Naive thymus-derived CD4-positive, alpha-beta T cell (primary cell): ENCODE data around the gene UNC45A. TPM values are rescaled to one million over a fixed set of nuclear protein-coding genes. Genes with fewer than 3 reads are reported as not detected.

Experiments
- ATAC-seq: fragments of 150-1000 bp; cut with Tn5 transposase; 2 replicates; pipeline ENCODE4 v1.10.0; 2021; ENCODE audit warnings: mild to moderate bottlenecking, moderate library complexity
- CTCF ChIA-PET: fragments of 350-600 bp; sonication (Branson Sonifier 250); formaldehyde crosslinking; loops from one replicate; lab custom pipeline; 2021; ENCODE audit warnings: antibody characterized with exemption; lab: Charles Lee
- POLR2A ChIA-PET: fragments of 350-600 bp; sonication (Branson Sonifier 250); formaldehyde crosslinking; loops from one replicate; lab custom pipeline; 2021; ENCODE audit warnings: antibody characterized with exemption, inconsistent platforms; lab: Charles Lee
- DNase-seq, 9 donors: peaks; one replicate each; pipeline versions ENCODE4 v3.0.0 to v3.0.0-alpha.2; 2020 to 2022; ENCODE audit warnings: mixed read lengths in 1 of 9
- H3K27ac ChIP-seq: one replicate; pipeline ENCODE4 v1.7.0; 2013; ENCODE audit warnings: mild to moderate bottlenecking, low read depth, low read length, moderate library complexity
- H3K27me3 ChIP-seq, 2 donors: one replicate each; pipeline ENCODE4 v1.7.0; 2013; ENCODE audit warnings: low read length in 2 of 2, mild to moderate bottlenecking in 2 of 2, moderate library complexity in 2 of 2; ENCODE audit not compliant: control insufficient read depth in 2 of 2, insufficient read depth in 2 of 2
- H3K36me3 ChIP-seq, 3 experiments: 1 replicate in 2 of 3; 2 replicates in 1 of 3; pipeline ENCODE4 v1.7.0; 2013; ENCODE audit warnings: low read length in 3 of 3, mild to moderate bottlenecking in 3 of 3, moderate library complexity in 1 of 3; ENCODE audit not compliant: insufficient read depth in 3 of 3, control insufficient read depth in 2 of 3
- H3K4me1 ChIP-seq, 2 donors: one replicate each; pipeline ENCODE4 v1.7.0; 2013; ENCODE audit warnings: low read length in 2 of 2, mild to moderate bottlenecking in 2 of 2, moderate library complexity in 1 of 2; ENCODE audit not compliant: control insufficient read depth in 2 of 2, insufficient read depth in 2 of 2
- H3K4me3 ChIP-seq: 2 replicates; pipeline ENCODE4 v1.7.0; 2013; ENCODE audit warnings: mild to moderate bottlenecking, low read length
- H3K9me3 ChIP-seq, 3 experiments: 1 replicate in 2 of 3; 2 replicates in 1 of 3; pipeline ENCODE4 v1.7.0; 2013; ENCODE audit warnings: low read length in 3 of 3; ENCODE audit not compliant: control insufficient read depth in 2 of 3
- H3K27ac Mint-ChIP-seq, 9 donors: one replicate each; pipeline ENCODE4 v1.8.0; 2020 to 2022; ENCODE audit warnings: mixed read lengths in 9 of 9, mild to moderate bottlenecking in 8 of 9, moderate library complexity in 5 of 9, inconsistent platforms in 2 of 9
- H3K27me3 Mint-ChIP-seq, 5 donors: one replicate each; pipeline ENCODE4 v1.8.0; 2021 to 2022; ENCODE audit warnings: mixed read lengths in 5 of 5, mild to moderate bottlenecking in 1 of 5
- H3K36me3 Mint-ChIP-seq, 5 donors: one replicate each; pipeline ENCODE4 v1.8.0; 2020 to 2022; ENCODE audit warnings: mixed read lengths in 5 of 5, mild to moderate bottlenecking in 3 of 5, inconsistent platforms in 1 of 5
- H3K4me1 Mint-ChIP-seq, 7 donors: one replicate each; pipeline ENCODE4 v1.8.0; 2020 to 2022; ENCODE audit warnings: mixed read lengths in 7 of 7, mild to moderate bottlenecking in 3 of 7, inconsistent platforms in 1 of 7
- H3K4me3 Mint-ChIP-seq, 10 donors: one replicate each; pipeline ENCODE4 v1.8.0; 2020 to 2022; ENCODE audit warnings: mild to moderate bottlenecking in 10 of 10, mixed read lengths in 10 of 10, moderate library complexity in 6 of 10, inconsistent platforms in 2 of 10
- H3K9me3 Mint-ChIP-seq, 11 donors: one replicate each; pipeline ENCODE4 v1.8.0; 2020 to 2022; ENCODE audit warnings: mixed read lengths in 11 of 11, mild to moderate bottlenecking in 4 of 11, inconsistent platforms in 1 of 11, moderate library complexity in 1 of 11
- intact Hi-C, 2 donors: fragments of 100-400 bp; cut with micrococcal nuclease; formaldehyde crosslinking; loops; one replicate each; pipeline ENCODE4 v1.15.1; 2023
- polyA plus RNA-seq, 2 donors: library from polyadenylated mRNA; unstranded; fragments of 300-500 nt; fragmentation: Illumina TruSeq; gene quantifications; one replicate each; pipeline ENCODE4 v1.2.3, GENCODE V29; 2021
- total RNA-seq, 6 experiments: library from RNA in 5 of 6; stranded (reverse) in 5 of 6; gene quantifications; 1 replicate in 5 of 6; 2 replicates in 1 of 6; pipeline ENCODE4 v1.2.3 and lab custom pipeline; 2021 to 2026

Gene UNC45A
- total and polyA plus RNA-seq, 7 experiments from 2014 or later = 34.2 to 75.1 (median 62.0) TPM

DNA sequence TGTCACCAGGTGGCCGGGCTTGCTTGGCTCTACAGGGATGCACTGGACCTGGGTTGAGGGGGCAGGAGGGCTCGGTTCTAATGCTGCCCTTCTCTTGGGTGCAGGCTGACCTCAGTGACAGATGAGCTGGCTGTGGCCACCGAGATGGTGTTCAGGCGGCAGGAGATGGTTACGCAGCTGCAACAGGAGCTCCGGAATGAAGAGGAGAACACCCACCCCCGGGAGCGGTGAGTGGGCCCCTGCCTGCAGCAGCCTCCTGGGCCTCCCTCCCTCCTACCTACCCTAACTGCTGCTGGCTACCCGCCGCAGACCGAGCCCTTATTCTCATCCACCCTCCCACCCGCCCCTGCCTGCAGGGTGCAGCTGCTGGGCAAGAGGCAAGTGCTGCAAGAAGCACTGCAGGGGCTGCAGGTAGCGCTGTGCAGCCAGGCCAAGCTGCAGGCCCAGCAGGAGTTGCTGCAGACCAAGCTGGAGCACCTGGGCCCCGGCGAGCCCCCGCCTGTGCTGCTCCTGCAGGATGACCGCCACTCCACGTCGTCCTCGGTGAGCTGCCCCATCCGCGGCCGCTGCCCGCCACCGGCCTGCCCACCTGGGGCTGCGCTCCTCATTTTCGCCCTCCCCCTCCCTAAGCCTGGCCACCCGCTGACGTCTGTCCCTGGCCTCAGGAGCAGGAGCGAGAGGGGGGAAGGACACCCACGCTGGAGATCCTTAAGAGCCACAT lies 45.2 kb upstream of the UNC45A start:
- Mint-ChIP-seq H3K36me3 (peaks cover 0 to 25% (median 0%) of the 10 kb centered on the region in 5 donors), H3K27me3 (peaks cover 0 to 6% (median 3%) of the 10 kb centered on the region in 5 donors), H3K4me3 (no peak overlapping the region), H3K4me1 (peaks cover 0 to 25% (median 8%) of the 10 kb centered on the region in 7 donors), H3K27ac (no peak overlapping the region), H3K9me3 (peaks cover 0 to 1% (median 0%) of the 10 kb centered on the region in 11 donors)
- Histone ChIP-seq H3K4me1 (peaks cover 6 to 7% of the 10 kb centered on the region in 2 donors), H3K9me3 (no peaks in the 10 kb centered on the region), H3K27ac (no peak overlapping the region), H3K27me3 (no peaks in the 10 kb centered on the region), H3K4me3 (no peak overlapping the region), H3K36me3 (no peaks in the 10 kb centered on the region)
- ChIA-PET POLR2A (interaction anchor here (0.6 to 1.3 kb wide), 2 partner anchors 10 to 235 kb away, joined by 3 to 4 read pairs; no protein-coding TSS in a partner anchor), CTCF (interaction anchor here (0.6 kb wide), 1 partner anchor 358 kb away, joined by 4 read pairs; no protein-coding TSS in a partner anchor)
- intact Hi-C loops = loop anchor here (5.0 to 10.0 kb wide), 4 partner anchors 73 to 408 kb away; no protein-coding TSS in a partner anchor
- ATAC-seq (no peak), DNase-seq (no peak)

DNA sequence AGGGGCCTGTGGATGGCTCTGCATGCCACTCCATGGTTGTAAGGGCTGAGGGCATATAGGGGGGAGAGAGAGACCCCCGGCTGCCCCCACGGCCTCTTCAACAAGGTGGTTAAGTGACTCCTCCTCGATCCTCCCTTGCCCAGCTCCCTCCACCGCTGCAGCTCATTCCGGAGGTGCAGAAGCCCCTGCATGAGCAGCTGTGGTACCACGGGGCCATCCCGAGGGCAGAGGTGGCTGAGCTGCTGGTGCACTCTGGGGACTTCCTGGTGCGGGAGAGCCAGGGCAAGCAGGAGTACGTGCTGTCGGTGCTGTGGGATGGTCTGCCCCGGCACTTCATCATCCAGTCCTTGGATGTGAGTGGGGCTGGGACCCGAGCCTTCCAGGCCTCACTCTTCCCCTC lies 44.2 kb upstream of the UNC45A start:
- Histone ChIP-seq H3K36me3 (no peaks in the 10 kb centered on the region), H3K4me3 (no peak overlapping the region), H3K9me3 (no peaks in the 10 kb centered on the region), H3K27me3 (no peaks in the 10 kb centered on the region), H3K4me1 (peaks cover under 1 to 7% of the 10 kb centered on the region in 2 donors), H3K27ac (no peak overlapping the region)
- Mint-ChIP-seq H3K27me3 (peaks cover 0 to 5% (median 0%) of the 10 kb centered on the region in 5 donors), H3K4me3 (no peak overlapping the region), H3K27ac (no peak overlapping the region), H3K36me3 (peaks cover 0 to 29% (median 0%) of the 10 kb centered on the region in 5 donors), H3K4me1 (peaks cover 0 to 15% (median 4%) of the 10 kb centered on the region in 7 donors), H3K9me3 (peaks cover 0 to 1% (median 0%) of the 10 kb centered on the region in 11 donors)
- intact Hi-C loops = no loop called here
- DNase-seq (no peak), ATAC-seq (no peak)
- CTCF ChIA-PET = no interaction called here
- POLR2A ChIA-PET = no interaction called here

DNA sequence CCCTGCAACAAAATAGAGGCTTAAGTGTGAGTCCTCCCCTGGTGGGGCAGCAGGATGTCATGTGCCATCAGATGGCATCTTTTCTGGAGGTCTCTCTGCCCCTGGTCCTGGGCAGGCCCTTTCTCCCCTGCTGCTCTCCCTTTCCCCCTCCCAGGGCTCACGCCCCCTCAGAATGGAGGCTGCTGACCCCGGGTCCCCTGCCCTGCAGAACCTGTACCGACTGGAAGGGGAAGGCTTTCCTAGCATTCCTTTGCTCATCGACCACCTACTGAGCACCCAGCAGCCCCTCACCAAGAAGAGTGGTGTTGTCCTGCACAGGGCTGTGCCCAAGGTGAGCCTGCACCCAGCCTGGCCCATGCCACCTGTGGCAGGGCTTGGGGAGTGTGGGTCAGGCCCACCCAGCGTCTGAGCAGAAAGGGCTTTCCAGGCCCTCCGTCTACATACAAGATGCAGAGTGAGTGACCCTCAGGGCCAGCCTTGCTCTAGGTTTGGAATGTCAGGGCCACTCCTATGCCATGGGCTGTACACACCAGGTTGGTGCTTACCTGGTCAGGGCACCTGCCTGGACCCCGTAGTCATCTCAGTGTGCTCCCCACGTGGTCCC lies 43.6 kb upstream of the UNC45A start:
- Histone ChIP-seq H3K4me3 (no peak overlapping the region), H3K27ac (no peak overlapping the region), H3K27me3 (no peaks in the 10 kb centered on the region), H3K36me3 (no peaks in the 10 kb centered on the region), H3K9me3 (no peaks in the 10 kb centered on the region), H3K4me1 (peaks cover 0 to 7% of the 10 kb centered on the region in 2 donors)
- DNase-seq = no peak
- POLR2A ChIA-PET = no interaction called here
- Mint-ChIP-seq H3K4me1 (peaks cover 0 to 11% (median 0%) of the 10 kb centered on the region in 7 donors), H3K27me3 (peaks cover 0 to 4% (median 0%) of the 10 kb centered on the region in 5 donors), H3K4me3 (no peak overlapping the region), H3K36me3 (peaks cover 0 to 29% (median 0%) of the 10 kb centered on the region in 5 donors), H3K9me3 (peaks cover 0 to 1% (median 0%) of the 10 kb centered on the region in 11 donors), H3K27ac (no peak overlapping the region)
- no peak for ATAC-seq
- intact Hi-C loops = no loop called here
- CTCF ChIA-PET = no interaction called here

DNA sequence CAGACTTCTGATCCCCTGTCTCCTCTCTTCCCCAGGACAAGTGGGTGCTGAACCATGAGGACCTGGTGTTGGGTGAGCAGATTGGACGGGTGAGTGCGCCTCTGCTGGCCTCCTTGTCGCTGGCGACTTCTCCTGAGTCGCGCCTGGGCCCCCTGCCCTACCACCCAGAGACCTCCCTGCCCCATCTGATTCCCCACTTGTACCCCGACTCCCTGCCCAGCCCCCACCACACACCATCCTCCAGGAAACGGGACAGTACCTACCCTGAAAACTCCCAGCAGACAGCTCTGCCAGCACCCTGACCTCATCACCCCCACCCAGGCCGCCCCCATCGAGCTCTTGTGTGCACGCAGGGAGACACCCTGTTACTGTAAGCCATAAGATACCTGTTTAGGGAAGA lies 43.1 kb upstream of the UNC45A start:
- no peak overlapping the region for H3K27ac ChIP-seq
- peaks cover 0 to 7% of the 10 kb centered on the region in 2 donors for H3K4me1 ChIP-seq
- Mint-ChIP-seq H3K27ac (no peak overlapping the region), H3K36me3 (peaks cover 0 to 31% (median 0%) of the 10 kb centered on the region in 5 donors), H3K4me3 (no peak overlapping the region), H3K4me1 (peaks cover 0 to 12% (median 0%) of the 10 kb centered on the region in 7 donors), H3K27me3 (peaks cover 0 to 4% (median 0%) of the 10 kb centered on the region in 5 donors), H3K9me3 (peaks cover 0 to 1% (median 0%) of the 10 kb centered on the region in 11 donors)
- intact Hi-C loops = no loop called here
- DNase-seq (no peak), ATAC-seq (no peak)
- H3K36me3 ChIP-seq = no peaks in the 10 kb centered on the region
- no peak overlapping the region for H3K4me3 ChIP-seq
- H3K27me3 ChIP-seq = no peaks in the 10 kb centered on the region
- ChIA-PET POLR2A (no interaction called here), CTCF (no interaction called here)
- H3K9me3 ChIP-seq = no peaks in the 10 kb centered on the region

DNA sequence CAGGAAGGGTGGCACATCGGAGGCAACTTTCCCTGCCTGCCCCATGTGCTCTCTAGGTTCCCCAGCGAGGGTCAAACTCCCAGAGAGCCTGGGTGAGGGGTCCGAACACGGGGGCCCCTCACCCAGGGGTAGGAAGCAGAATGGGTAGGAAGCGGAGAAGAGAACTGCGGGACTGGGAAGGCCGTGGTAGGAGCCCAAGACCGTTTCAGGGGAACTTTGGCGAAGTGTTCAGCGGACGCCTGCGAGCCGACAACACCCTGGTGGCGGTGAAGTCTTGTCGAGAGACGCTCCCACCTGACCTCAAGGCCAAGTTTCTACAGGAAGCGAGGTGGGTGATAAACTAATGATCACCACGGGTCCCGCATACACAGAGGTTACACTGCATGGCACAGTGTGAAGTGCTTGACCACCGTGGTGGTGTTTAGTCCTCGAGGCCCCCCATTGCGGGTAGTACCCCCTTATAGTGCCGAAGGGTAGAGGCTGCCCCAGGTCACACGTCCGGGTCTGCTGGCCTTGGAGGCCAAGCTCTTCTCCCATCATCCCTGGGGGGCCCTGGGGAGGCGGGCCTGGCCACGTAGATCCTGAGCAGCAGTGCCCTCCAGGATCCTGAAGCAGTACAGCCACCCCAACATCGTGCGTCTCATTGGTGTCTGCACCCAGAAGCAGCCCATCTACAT lies 42.4 kb upstream of the UNC45A start:
- peaks cover 0 to 1% (median 0%) of the 10 kb centered on the region in 11 donors for H3K9me3 Mint-ChIP-seq
- no peaks in the 10 kb centered on the region for H3K27me3 ChIP-seq
- peaks cover 0 to 7% of the 10 kb centered on the region in 2 donors for H3K4me1 ChIP-seq
- intact Hi-C loops = no loop called here
- H3K9me3 ChIP-seq = no peaks in the 10 kb centered on the region
- H3K4me3 ChIP-seq = no peak overlapping the region
- peaks cover 0 to 30% (median 0%) of the 10 kb centered on the region in 5 donors for H3K36me3 Mint-ChIP-seq
- H3K27ac ChIP-seq = no peak overlapping the region
- no peak overlapping the region for H3K4me3 Mint-ChIP-seq
- POLR2A ChIA-PET = interaction anchor here (0.6 kb wide), 1 partner anchor 32 kb away, joined by 3 read pairs; no protein-coding TSS in a partner anchor
- no peaks in the 10 kb centered on the region for H3K36me3 ChIP-seq
- DNase-seq (no peak), ATAC-seq (no peak)
- CTCF ChIA-PET = no interaction called here
- H3K27ac Mint-ChIP-seq = no peak overlapping the region
- peaks cover 0 to 10% (median 0%) of the 10 kb centered on the region in 7 donors for H3K4me1 Mint-ChIP-seq
- H3K27me3 Mint-ChIP-seq = peaks cover 0 to 4% (median 0%) of the 10 kb centered on the region in 5 donors
